DMS 273 treated with DMSO at 0.1 percent for 48 hours (cell line): ENCODE results near the gene FPGS.

ENCODE experiments used
- DNase-seq: peaks from one replicate; lab custom pipeline; 2025; lab: John Stamatoyannopoulos, UW

FPGS gene

DNA sequence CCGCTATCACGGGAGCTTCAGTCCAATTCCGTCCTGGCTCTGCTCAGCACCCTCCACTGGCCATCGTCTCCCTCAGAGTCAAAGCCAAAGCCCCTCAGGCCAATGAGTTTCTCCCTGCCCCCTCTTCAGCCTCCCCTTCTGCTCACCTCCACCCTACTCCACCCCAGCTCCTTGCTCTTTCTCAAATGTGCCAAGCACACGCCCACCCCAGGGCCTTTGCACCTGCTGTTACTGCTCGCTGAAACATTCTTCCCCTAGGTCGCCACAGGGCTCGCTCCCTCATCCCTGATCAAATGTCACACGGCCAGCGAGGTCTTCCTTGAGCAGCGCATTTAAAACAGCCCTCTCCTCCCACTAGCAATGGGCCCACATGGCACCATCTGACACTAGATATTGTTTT is 58.1 kb downstream of the FPGS start:
- DNase-seq, result no peak

DNA sequence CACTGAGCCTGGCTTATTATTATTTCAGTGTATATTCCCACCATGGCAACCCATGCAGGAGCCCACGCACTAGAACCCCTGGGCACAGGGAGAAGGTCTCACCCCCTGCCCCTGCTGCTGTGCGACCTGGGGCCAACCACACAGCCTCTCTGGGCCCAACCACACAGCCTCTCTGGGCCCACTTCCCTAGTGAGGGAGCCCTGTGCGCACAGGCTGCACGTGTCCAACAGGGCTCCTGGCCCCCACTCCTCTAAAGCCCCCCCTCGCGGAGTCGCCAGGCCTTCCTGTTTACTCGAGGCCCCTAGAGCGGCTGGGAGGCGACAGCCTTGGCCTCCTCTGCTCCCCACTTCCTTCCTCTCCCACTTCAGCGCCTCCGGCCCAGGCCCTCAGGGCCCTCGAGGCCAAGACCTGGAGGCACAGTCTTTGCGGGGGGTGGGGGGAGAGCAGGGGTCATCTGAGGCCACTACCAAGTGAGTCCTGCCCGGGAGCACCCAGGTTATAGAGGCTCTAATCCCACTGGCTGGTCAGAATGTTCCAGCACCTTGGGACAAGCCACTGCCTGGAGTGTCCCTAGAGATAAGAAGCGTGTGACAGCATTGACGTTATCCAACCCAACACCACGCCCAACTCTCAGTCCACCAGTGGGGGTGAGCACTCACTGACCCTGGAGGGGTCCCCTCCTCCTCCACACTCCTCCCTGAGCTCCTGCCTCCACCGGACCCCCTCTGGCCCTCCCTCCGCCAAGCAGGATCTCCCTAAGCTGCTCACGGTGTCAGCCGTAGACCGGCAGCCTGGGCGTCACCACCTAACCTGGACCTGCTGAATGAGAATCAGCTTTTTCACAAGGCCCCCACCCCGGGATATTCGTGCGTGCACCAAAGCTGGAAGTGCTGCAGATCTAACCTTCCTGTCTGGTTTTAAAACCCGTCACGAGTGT is 59.7 kb downstream of the FPGS start:
- no peak for DNase-seq

DNA sequence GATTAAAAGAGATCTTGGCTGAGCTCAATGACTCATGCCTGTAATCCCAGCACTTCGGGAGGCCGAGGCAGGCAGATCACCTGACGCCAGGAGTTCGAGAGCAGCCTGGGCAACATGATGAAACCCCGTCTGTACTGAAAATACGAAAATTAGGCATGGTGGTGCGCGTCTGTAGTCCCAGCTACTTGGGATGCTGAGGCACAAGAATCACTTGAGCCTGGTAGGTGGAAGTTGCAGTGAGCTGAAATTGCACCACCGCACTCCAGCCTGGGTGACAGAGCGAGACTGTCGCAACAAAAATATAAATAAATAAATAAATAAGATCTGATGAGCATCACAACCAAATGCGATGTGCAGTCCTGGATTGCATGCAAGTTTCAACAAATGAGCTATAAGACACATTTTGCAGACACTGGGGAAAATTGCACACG is 60.5 kb downstream of the FPGS start:
- no peak for DNase-seq
